ENCODE data around the gene CDCP2.

DNA sequence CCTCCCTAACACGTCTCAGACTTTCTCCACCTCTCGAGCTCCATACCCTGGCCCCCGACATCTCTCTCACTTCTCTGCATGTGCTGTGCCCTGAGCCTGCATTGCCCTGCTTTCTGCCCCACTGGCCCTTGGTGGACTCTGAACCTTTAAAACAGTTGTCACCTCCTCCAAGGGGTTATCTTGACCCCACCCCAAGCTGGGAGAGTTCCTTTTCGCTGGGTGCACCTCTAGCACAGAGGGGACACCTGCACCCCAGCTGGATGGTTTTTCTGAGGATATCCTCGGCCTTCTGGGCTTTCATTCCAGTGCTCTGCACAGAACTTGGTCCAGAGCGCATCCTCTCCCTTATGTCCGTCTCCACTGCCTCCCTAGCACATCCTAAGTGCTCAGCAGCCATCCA lies 4.2 kb upstream of the CDCP2 start:
- TF ChIP-seq, protein P1, sequence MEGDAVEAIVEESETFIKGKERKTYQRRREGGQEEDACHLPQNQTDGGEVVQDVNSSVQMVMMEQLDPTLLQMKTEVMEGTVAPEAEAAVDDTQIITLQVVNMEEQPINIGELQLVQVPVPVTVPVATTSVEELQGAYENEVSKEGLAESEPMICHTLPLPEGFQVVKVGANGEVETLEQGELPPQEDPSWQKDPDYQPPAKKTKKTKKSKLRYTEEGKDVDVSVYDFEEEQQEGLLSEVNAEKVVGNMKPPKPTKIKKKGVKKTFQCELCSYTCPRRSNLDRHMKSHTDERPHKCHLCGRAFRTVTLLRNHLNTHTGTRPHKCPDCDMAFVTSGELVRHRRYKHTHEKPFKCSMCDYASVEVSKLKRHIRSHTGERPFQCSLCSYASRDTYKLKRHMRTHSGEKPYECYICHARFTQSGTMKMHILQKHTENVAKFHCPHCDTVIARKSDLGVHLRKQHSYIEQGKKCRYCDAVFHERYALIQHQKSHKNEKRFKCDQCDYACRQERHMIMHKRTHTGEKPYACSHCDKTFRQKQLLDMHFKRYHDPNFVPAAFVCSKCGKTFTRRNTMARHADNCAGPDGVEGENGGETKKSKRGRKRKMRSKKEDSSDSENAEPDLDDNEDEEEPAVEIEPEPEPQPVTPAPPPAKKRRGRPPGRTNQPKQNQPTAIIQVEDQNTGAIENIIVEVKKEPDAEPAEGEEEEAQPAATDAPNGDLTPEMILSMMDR (IDR thresholded peaks at IDR 0.05) = no peak
- no peak for TF ChIP-seq POLR2A (IDR thresholded peaks at IDR 0.05)

All from body of pancreas (tissue), 4 donors.